HTR-8/SVneo (cell line): ENCODE data around the gene MTA1.

ENCODE experiments used
- DNase-seq: peaks from one replicate; pipeline ENCODE4 v3.0.0; 2011; ENCODE audit warnings: low spot score, mixed read lengths; ENCODE audit not compliant: insufficient read length
- FAIRE-seq: peaks from 2 replicates; lab custom pipeline; 2011; peaks lifted over from hg19 to GRCh38; lab: Jason Lieb, UNC

Gene MTA1

GRCh38 chr14:105421723-105422615 lies 2.3 kb downstream of the MTA1 start:
- FAIRE-seq, result no peak

GRCh38 chr14:105422695-105423487 lies 3.3 kb downstream of the MTA1 start:
- DNase-seq, result no peak
- peak; percentile 20 for FAIRE-seq

More at GRCh38 chr14:105421723-105422615, 2.3 kb downstream of the MTA1 start:
- DNase-seq, result no peak

- DNase-seq (no peak), FAIRE-seq (no peak)
Observed at GRCh38 chr14:105423488-105424195, 4.0 kb downstream of the MTA1 start.

- DNase-seq (no peak), FAIRE-seq (no peak)
Observed at GRCh38 chr14:105424861-105425260, 5.2 kb downstream of the MTA1 start.

GRCh38 chr14:105425823-105426247 lies 6.2 kb downstream of the MTA1 start:
- DNase-seq (no peak), FAIRE-seq (no peak)

GRCh38 chr14:105426416-105427130 lies 6.9 kb downstream of the MTA1 start:
- no peak for FAIRE-seq
- no peak for DNase-seq

GRCh38 chr14:105427412-105427811 lies 7.8 kb downstream of the MTA1 start:
- no peak for FAIRE-seq

GRCh38 chr14:105427936-105428485 lies 8.4 kb downstream of the MTA1 start:
- FAIRE-seq (no peak), DNase-seq (no peak)

More at GRCh38 chr14:105427412-105427811, 7.8 kb downstream of the MTA1 start:
- no peak for DNase-seq

GRCh38 chr14:105430042-105430441 lies 10.4 kb downstream of the MTA1 start:
- no peak for DNase-seq
- FAIRE-seq, result no peak

GRCh38 chr14:105430565-105430964 lies 10.9 kb downstream of the MTA1 start:
- FAIRE-seq (no peak), DNase-seq (peak; percentile 83)

- no peak for DNase-seq
- no peak for FAIRE-seq
Observed at GRCh38 chr14:105431256-105431655, 11.6 kb downstream of the MTA1 start.

GRCh38 chr14:105432657-105433056 lies 13.0 kb downstream of the MTA1 start:
- FAIRE-seq, result no peak
- no peak for DNase-seq

GRCh38 chr14:105433161-105433605 lies 13.6 kb downstream of the MTA1 start:
- DNase-seq (no peak), FAIRE-seq (no peak)

- DNase-seq, result no peak
- FAIRE-seq, result no peak
Observed at GRCh38 chr14:105436402-105436801, 16.8 kb downstream of the MTA1 start.

GRCh38 chr14:105436891-105437722 lies 17.5 kb downstream of the MTA1 start:
- FAIRE-seq, result no peak
- DNase-seq, result no peak

GRCh38 chr14:105437723-105438500 lies 18.3 kb downstream of the MTA1 start:
- no peak for DNase-seq
- no peak for FAIRE-seq

GRCh38 chr14:105439179-105439578 lies 19.6 kb downstream of the MTA1 start:
- DNase-seq (no peak), FAIRE-seq (peak; percentile 33)
